Activated CD8-positive, alpha-beta memory T cell treated with anti-CD3 and anti-CD28 coated beads for 4 hours (primary cell): ENCODE measurements around the gene YBX3.

Source experiments
- DNase-seq, 2 donors: peaks; one replicate each; pipeline ENCODE4 v3.0.0-alpha.2; 2020; ENCODE audit warnings: low read depth in 2 of 2

The YBX3 gene

DNA sequence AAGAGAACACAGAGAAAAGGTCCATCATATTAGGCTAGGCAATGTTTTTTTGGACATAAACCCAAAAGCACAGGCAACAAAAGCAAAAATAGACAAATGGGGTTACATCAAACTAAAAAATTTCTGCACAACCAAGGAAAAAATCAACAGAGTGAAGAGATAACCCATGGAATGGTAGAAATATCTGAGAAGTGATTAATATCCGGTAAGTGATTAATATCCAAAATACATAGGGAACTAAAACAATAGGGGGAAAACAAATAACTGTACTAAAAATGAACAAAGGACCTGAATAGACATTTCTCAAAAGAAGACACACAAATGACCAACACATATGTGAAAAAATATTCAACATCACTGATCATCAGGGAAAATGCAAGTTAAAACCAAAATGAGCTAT is 53.6 kb downstream of the YBX3 start:
- DNase-seq, result no peak

DNA sequence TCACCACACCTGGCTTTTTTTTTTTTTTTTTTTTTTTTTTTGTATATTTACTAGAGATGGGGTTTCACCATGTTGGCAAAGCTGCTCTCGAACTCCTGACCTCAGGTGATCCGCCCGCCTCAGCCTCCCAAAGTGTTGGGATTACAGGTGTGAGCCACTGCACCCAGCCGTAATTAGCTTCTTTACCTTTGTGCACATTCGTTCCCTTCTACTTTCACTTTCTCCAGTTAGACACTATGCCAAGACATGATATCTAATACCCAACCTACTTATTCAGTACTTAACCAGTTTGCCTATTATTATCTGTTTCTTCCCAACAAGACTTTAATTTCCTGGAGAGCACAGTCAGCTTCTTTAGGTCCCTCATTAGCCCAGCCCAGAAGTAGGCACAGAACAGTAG is 54.6 kb downstream of the YBX3 start:
- DNase-seq, result no peak

DNA sequence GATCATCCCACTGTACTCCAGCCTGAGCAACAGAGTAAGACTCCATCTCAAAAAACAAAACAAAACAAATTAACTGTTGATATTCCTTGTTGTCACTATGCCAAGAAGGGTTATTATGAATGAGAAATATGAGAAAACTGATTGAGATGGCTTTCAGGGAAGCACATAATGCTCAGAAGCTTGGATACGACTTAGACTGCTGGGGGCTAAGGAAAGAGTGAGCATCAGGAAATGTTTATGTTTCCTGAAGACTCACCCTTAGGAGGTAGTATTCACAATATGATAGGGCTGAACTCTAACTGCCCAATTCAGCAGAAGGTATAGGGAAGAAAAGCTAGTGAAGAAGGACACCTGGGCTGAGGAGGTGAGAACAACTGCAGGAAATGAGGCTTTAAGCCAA is 55.5 kb downstream of the YBX3 start:
- DNase-seq, result no peak

DNA sequence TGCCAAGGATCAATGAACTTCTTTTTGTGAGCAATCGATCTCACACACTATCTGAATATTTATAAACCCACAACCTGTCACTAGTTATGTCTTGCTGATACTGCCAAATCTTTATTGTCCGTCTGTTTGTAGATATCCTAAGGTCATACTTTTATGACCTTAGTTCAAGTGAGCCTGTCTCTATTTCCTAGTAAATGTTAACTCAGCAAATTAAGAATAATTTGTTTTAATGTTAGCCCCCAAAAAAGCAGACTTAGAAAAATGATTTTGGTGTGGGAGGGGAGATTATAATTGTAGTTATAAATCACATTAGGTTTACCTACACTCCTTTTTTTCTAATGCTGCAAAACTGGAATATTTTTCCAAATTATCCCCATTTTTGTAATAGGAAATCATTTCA is 58.6 kb downstream of the YBX3 start:
- no peak for DNase-seq

DNA sequence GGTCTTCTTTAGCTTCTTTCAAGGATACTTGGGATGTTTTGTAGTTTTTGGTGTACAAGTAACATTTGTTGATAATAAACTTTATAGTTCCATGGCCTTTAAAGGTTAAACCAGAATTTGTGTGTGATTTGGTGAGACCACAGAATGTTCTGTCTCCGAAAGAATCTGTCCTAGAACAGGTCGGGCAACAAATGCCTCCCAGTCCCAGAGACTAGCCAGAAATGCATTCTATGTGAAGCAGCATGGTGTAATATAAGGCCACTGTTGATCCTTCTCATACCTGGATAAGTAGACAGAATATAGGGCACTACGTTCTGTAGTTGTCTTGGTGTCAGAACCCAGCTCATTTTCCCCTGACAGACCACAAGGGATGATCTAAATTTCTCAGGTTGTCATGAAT is 59.3 kb downstream of the YBX3 start:
- DNase-seq, result no peak

DNA sequence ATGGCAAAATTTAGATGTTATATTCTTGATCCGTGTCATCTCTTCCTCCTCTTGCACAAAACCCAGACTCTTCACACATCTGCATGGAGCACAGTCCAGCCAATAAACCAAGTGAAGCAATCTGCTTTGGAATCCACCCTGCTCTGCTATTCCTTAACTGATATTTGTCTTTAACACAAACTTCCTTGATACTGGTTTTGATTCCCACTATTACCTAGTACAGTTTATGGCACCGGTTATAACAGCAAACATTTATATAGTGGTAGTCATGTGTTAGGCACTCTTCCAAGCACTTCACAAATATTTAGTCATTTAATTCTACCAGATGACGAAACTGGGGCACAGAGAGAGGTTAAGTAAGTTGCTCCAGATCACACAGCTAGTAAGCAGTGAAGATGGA is 61.8 kb downstream of the YBX3 start:
- DNase-seq, result no peak

DNA sequence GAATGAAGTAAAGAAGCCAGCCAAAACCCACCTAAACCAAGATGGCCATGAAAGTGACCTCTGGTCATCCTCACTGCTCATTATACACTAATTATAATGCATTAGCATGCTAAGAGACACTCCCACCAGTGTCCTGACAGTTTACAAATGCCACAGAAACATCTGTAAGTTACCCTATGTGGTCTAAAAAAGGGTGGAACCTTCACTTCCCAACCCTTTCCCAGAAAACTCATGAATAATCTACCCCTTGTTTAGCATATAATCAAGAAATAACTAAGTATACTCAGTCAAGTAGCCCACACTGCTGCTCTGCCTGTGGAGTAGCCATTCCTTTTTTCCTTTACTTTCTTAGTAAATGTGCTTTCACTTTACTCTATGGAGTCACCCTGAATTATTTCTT is 69.1 kb downstream of the YBX3 start:
- no peak for DNase-seq

- no peak for DNase-seq
Measured at GRCh38 chr12:10652192-10652591, 70.9 kb downstream of the YBX3 start.
